Activated T-cell treated with anti-CD3 and anti-CD28 coated beads for 24 hours (primary cell): Measurements from ENCODE around the gene SDHAF3.
A peak's percentile ranks its signal among the peaks of the same experiment; 100 is the strongest.
"Not testable (repeated sequence)": the region's sequence is repeated elsewhere in the genome, so short reads cannot be mapped to it uniquely, and the experiment has no call there.

Experiments
- DNase-seq: peaks from one replicate; pipeline ENCODE4 v3.0.0-alpha.2; 2020; ENCODE audit warnings: low read depth

The SDHAF3 gene

GRCh38 chr7:97117372-97118188, at the start of gene SDHAF3:
SDHAF3 (plus strand) TSS chr7:97117698; CDS start chr7:97117724, 26 bp downstream.
- peak; percentile 99 for DNase-seq

GRCh38 chr7:97072025-97072424, 45.5 kb upstream of the SDHAF3 start:
- not testable (repeated sequence) for DNase-seq

- DNase-seq, result no peak
Observed at GRCh38 chr7:97075928-97076327, 41.6 kb upstream of the SDHAF3 start.

GRCh38 chr7:97078023-97078969, 39.2 kb upstream of the SDHAF3 start:
- DNase-seq, result no peak

GRCh38 chr7:97079300-97079699, 38.2 kb upstream of the SDHAF3 start:
- DNase-seq, result no peak

- DNase-seq, result no peak
Observed at GRCh38 chr7:97081521-97082300, 35.8 kb upstream of the SDHAF3 start.

- no peak for DNase-seq
Observed at GRCh38 chr7:97088364-97088763, 29.1 kb upstream of the SDHAF3 start.

- DNase-seq, result no peak
Observed at GRCh38 chr7:97089771-97090170, 27.7 kb upstream of the SDHAF3 start.

GRCh38 chr7:97090761-97091353, 26.6 kb upstream of the SDHAF3 start:
- no peak for DNase-seq

- no peak for DNase-seq
Observed at GRCh38 chr7:97094284-97094930, 23.1 kb upstream of the SDHAF3 start.

- no peak for DNase-seq
Observed at GRCh38 chr7:97096037-97096436, 21.5 kb upstream of the SDHAF3 start.

- DNase-seq, result no peak
Observed at GRCh38 chr7:97096661-97097060, 20.8 kb upstream of the SDHAF3 start.

GRCh38 chr7:97104719-97105238, 12.7 kb upstream of the SDHAF3 start:
- peak; percentile 39 for DNase-seq

GRCh38 chr7:97107192-97107800, 10.2 kb upstream of the SDHAF3 start:
- DNase-seq, result no peak

- no peak for DNase-seq
Observed at GRCh38 chr7:97116308-97116707, 1.2 kb upstream of the SDHAF3 start.

- DNase-seq, result no peak
Observed at GRCh38 chr7:97117035-97117371, 495 bp upstream of the SDHAF3 start.

- no peak for DNase-seq
Observed at GRCh38 chr7:97118306-97118917, 914 bp downstream of the SDHAF3 start.

GRCh38 chr7:97119747-97120146, 2.2 kb downstream of the SDHAF3 start:
- DNase-seq, result no peak

- no peak for DNase-seq
Observed at GRCh38 chr7:97120713-97121457, 3.4 kb downstream of the SDHAF3 start.
